ENCODE measurements around the gene NFYC.

NFYC gene

GRCh38 chr1:40798366-40799281 is 107.1 kb downstream of the NFYC start:
- DNase-seq: no peak

DNA sequence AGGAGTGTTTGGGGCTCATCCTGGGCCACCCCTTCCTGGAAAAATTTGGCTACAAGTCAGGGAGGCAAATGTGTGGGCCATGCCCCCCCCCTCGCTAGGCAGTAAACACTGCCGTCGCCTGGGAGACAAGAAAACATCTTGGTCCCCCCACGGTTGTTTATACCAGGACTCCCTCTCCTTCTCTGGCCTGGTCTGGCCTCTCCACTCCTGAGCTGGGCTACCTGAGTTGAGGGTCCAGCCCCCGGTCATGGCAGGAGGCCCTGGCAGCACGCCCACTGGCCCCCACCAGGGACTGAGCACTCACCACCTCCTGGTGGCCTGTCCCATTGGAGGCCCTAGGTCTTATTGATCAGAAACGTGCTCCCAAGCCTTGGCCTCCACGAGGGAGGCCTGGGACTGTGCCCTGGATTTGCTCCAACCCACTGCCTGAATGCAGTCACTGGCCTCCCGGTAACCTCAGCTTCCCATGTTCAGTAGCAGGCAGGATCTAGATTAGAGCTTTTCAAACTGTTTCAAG is 107.9 kb downstream of the NFYC start:
- no peak for DNase-seq

- DNase-seq: no peak
Measured at GRCh38 chr1:40801742-40802077, 110.2 kb downstream of the NFYC start.

- DNase-seq: peak; percentile 78 to 98
Measured at GRCh38 chr1:40802078-40802741, 110.7 kb downstream of the NFYC start.

- no peak for DNase-seq
Measured at GRCh38 chr1:40802742-40803113, 111.2 kb downstream of the NFYC start.

DNA sequence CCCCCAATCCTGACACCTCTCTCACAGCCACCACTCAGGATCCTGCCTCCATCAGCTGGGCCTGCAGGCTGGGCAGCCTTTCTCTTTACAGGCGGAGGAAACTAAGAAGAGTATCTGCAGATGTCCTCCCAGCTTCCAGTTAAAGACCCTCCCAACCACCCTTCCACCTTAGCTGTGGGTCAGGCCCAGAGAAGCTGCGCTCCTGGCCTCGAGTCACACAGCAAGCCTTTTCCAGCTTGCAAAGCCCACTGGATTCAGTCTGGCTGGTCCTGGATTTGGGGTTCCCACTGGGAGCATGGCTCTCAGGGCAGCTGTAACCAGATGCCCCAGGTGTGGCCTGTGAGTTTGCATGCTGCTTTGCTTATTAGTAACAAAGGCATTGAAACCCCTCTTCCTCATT is 111.9 kb downstream of the NFYC start:
- DNase-seq: peak; percentile 96

DNA sequence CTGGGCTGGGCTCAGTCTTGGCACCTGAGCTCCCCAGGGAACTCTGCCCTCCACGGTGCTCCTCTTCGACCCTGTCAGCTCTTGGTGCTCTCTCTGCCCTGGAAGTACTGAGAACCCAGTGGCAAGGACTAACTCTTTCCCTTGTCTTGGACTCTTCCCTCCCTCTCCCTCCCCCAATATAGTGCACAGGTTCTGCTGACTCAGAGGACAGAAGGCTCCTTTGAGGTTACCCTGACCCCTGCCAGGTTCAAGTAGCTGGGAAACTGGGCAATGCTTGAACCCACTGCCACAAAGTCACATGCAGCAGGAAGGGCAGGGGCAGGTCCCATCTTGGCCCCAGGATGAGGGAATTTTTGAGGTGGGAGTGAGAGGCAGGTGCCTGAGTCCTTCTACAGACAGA is 112.4 kb downstream of the NFYC start:
- DNase-seq: no peak

GRCh38 chr1:40806240-40806639 is 114.7 kb downstream of the NFYC start:
- no peak for DNase-seq

GRCh38 chr1:40806731-40807695 is 115.5 kb downstream of the NFYC start:
- no peak for DNase-seq

DNA sequence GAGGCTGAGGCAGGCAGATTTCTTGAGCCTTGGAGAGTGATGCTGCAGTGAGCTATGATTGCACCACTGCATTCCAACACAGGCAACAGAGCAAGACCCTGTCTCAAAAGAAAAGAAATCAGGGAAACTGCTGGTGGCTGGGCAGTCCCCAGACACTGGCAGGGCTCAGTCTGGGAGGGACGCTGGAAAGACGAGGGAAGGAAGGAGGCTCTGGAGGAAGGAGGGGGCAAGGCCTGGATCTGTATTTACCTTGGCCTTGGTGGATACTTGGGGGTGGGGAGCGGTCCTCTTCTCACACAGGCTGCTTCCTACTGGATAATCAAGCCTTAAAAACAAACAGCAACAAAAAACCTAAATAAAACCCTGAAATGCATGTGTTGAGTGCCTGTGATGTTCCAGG is 116.5 kb downstream of the NFYC start:
- no peak for DNase-seq

GRCh38 chr1:40808444-40808843 is 116.9 kb downstream of the NFYC start:
- no peak for DNase-seq

DNA sequence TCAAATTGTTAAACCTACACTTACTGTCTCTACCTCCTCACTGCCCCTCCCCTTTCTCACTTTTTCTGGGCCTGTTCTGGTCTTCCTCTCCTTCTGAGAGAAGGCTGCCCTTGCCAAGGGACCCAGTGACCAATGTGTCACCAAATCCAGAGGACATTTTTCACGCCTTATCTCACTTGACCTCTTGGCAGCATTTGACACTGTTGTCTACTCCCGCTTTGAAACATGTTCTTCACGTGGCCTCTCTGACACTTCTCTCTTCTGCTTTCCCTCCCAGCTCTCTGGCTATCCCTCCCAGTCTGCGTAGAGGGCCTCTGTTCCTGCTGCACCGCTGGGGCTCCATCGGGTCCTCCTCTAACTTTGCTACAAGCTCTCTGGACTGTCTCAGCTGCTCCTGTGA is 117.4 kb downstream of the NFYC start:
- no peak for DNase-seq

GRCh38 chr1:40810927-40811326 is 119.4 kb downstream of the NFYC start:
- no peak for DNase-seq

GRCh38 chr1:40815420-40815819 is 123.9 kb downstream of the NFYC start:
- DNase-seq: no peak

- DNase-seq: no peak
Measured at GRCh38 chr1:40817791-40818263, 126.3 kb downstream of the NFYC start.

GRCh38 chr1:40818264-40818961 is 126.9 kb downstream of the NFYC start:
- DNase-seq: peak in 1 of 2 experiments; percentile 23

DNA sequence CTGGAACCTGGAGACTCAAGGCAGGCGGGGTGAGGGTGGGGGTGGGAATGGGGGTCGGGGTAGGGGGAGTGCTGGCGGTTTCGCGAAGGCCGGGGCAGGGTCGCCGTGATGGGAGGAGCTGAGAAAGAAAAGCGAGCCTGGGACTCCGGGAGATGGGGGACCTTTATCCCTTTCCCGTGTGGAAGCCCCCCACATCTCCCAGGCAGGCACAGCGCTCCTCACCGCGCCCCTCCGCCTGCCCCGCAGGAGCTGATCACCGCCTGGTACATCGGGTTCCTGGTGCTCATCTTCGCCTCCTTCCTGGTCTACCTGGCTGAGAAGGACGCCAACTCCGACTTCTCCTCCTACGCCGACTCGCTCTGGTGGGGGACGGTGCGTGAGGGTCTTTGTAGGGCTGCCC is 127.6 kb downstream of the NFYC start:
- no peak for DNase-seq

DNA sequence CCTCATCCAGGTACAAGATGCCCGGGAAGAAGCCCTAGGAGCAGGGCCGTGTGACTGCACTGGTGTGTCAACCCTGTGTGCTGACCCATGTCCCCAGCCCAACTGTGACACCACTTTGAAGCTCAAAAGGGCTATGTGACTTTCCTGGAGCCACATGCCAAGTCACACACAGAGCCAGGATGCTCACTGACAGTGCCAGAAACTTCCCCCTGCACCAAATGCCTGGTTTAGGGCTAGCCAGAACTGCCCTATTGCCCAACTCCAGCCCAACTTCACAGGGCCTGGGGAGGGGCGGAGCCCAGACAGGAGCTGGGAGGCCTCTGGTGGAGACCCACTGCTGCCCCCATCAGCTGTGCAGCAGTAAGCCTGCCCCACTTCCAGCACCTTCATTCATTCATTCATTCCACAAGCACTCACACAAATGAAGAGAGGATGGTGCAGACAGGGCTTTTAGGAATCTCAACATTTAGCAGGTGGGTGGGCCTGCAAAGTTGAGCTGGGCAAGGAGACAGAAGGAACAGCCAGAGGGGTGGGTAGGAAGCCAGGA is 128.8 kb downstream of the NFYC start:
- DNase-seq: peak in 1 of 2 experiments; percentile 13

Measured in NCI-H526 (cell line).